Osteoblast (primary cell): ENCODE data around the gene KLF5. TPM values are rescaled to one million over a fixed set of nuclear protein-coding genes. Genes with fewer than 3 reads are reported as not detected.

Experiments used
- DNase-seq: peaks from one replicate; pipeline ENCODE4 v3.0.0; 2011; ENCODE audit warnings: low spot score, mixed read lengths; ENCODE audit not compliant: insufficient read length; ENCODE audit errors: missing footprints
- H2AFZ ChIP-seq: 2 replicates; pipeline ENCODE4 v1.6.0; 2011; ENCODE audit warnings: mild to moderate bottlenecking, low read length
- H3K27ac ChIP-seq: 2 replicates; pipeline ENCODE4 v1.5.1; 2011; ENCODE audit warnings: mild to moderate bottlenecking, low read depth, low read length, moderate library complexity
- H3K27me3 ChIP-seq: 2 replicates; pipeline ENCODE4 v1.6.0; 2012; ENCODE audit warnings: mild to moderate bottlenecking, control low read depth, inconsistent platforms, low read length, moderate library complexity; ENCODE audit not compliant: insufficient read depth
- H3K36me3 ChIP-seq: 2 replicates; pipeline ENCODE4 v1.5.1; 2011; ENCODE audit warnings: mild to moderate bottlenecking, low read length, control low read depth, moderate library complexity; ENCODE audit not compliant: insufficient read depth
- H3K4me1 ChIP-seq: 2 replicates; pipeline ENCODE4 v1.5.1; 2011; ENCODE audit warnings: mild to moderate bottlenecking, low read length, control low read depth, moderate library complexity; ENCODE audit not compliant: insufficient read depth
- H3K4me2 ChIP-seq: 2 replicates; pipeline ENCODE4 v1.6.0; 2011; ENCODE audit warnings: mild to moderate bottlenecking, low read length; ENCODE audit not compliant: insufficient read depth
- H3K4me3 ChIP-seq: fragments of 200-600 bp; sonication (generic); 3 replicates; pipeline ENCODE4 v1.5.1; 2012; ENCODE audit warnings: mild to moderate bottlenecking, low read length, inconsistent platforms; ENCODE audit not compliant: insufficient read depth
- H3K79me2 ChIP-seq: 2 replicates; pipeline ENCODE4 v1.6.0; 2012; ENCODE audit warnings: mild to moderate bottlenecking, low read length, control low read depth, inconsistent platforms; ENCODE audit not compliant: insufficient read depth
- H3K9me3 ChIP-seq: 2 replicates; pipeline ENCODE4 v1.5.1; 2011; ENCODE audit warnings: low read depth, low read length, control low read depth
- H4K20me1 ChIP-seq: 2 replicates; pipeline ENCODE4 v1.6.0; 2012; ENCODE audit warnings: mild to moderate bottlenecking, low read length, control low read depth; ENCODE audit not compliant: insufficient read depth
- CTCF ChIP-seq: IDR thresholded peaks from 2 replicates; pipeline ENCODE4 v1.5.1; 2011; ENCODE audit warnings: mild to moderate bottlenecking, low read depth, low read length, moderate library complexity; ENCODE audit errors: extremely low read depth
- small RNA-seq: library from RNA; depleted of rRNA; stranded (forward); fragments of <200 nt; gene quantifications from one replicate; pipeline ENCODE3, GENCODE V24; 2012
- total RNA-seq: library from RNA; depleted of rRNA; stranded (reverse); fragments of >200 nt; gene quantifications from 2 replicates; pipeline ENCODE4 v1.2.3, GENCODE V29; 2012

KLF5 gene
- total RNA-seq, 1 donor: 4.0 TPM

DNA sequence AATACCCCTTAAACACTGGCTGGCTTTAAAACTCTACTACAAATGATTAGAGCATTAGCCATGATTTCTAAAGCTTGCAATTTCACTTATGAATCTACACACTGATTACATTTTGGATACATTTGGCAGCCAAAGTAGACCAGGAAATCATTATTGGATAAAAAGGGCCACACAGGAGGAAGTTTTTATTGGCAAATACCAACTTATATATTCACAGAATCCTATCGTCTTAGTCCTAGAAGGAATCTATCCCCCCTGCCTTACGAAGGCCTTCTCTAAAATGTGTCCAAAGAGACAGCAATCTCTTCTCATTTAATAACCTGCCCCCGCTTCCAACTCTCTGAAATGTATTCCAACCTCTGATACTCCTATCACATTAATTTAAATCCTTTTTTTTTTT lies 52.5 kb downstream of the KLF5 start:
- Histone ChIP-seq H3K27ac (no peak overlapping the region), H3K36me3 (no peaks in the 10 kb centered on the region), H2AFZ (no peak overlapping the region), H3K9me3 (no peaks in the 10 kb centered on the region), H3K27me3 (peaks cover 3% of the 10 kb centered on the region), H3K79me2 (no peaks in the 10 kb centered on the region), H4K20me1 (no peaks in the 10 kb centered on the region), H3K4me3 (no peak overlapping the region), H3K4me2 (no peak overlapping the region), H3K4me1 (no peaks in the 10 kb centered on the region)
- no peak for TF ChIP-seq CTCF
- DNase-seq: no peak

DNA sequence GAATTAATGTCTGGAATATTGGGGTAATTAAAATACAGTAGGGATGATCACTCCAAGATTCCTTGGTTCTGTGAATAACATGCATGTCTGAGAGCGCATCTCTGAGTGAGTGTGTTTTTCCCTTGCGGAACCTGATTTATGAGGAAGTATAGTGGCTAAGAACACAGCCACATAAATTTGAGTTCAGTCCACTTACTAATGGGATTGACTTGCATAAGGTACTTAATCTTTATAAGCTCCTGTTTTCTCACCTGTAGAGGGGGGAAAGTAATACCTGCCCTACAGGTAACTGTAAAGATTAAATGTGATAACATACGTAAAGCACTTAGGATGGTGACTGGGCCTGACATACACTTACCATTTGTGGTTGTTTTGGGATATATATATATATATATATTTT lies 60.8 kb downstream of the KLF5 start:
- Histone ChIP-seq H3K4me2 (no peak overlapping the region), H2AFZ (no peak overlapping the region), H4K20me1 (no peaks in the 10 kb centered on the region), H3K27me3 (no peaks in the 10 kb centered on the region), H3K9me3 (no peaks in the 10 kb centered on the region), H3K27ac (no peak overlapping the region), H3K79me2 (no peaks in the 10 kb centered on the region), H3K4me3 (no peak overlapping the region), H3K4me1 (no peaks in the 10 kb centered on the region), H3K36me3 (no peaks in the 10 kb centered on the region)
- TF ChIP-seq CTCF: no peak
- DNase-seq: peak; percentile 44

Small RNAs within 50 kb of the gene (small RNA-seq; reads per million reads assigned to genes)
- not detected for gene RNU6-66P
